ENCODE results near the gene NTRK2.

GRCh38 chr9:85056203-85056572, 386.7 kb downstream of the NTRK2 start:
- no peak for TF ChIP-seq EZH2 (IDR thresholded peaks at IDR 0.05; ENCODE audit: borderline replicate concordance)
- TF ChIP-seq, protein P1, sequence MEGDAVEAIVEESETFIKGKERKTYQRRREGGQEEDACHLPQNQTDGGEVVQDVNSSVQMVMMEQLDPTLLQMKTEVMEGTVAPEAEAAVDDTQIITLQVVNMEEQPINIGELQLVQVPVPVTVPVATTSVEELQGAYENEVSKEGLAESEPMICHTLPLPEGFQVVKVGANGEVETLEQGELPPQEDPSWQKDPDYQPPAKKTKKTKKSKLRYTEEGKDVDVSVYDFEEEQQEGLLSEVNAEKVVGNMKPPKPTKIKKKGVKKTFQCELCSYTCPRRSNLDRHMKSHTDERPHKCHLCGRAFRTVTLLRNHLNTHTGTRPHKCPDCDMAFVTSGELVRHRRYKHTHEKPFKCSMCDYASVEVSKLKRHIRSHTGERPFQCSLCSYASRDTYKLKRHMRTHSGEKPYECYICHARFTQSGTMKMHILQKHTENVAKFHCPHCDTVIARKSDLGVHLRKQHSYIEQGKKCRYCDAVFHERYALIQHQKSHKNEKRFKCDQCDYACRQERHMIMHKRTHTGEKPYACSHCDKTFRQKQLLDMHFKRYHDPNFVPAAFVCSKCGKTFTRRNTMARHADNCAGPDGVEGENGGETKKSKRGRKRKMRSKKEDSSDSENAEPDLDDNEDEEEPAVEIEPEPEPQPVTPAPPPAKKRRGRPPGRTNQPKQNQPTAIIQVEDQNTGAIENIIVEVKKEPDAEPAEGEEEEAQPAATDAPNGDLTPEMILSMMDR (IDR thresholded peaks at IDR 0.05; ENCODE audit: poor library complexity) = no peak
- no peak for TF ChIP-seq EZH2phosphoT487 (IDR thresholded peaks at IDR 0.05; ENCODE audit: low read depth, severe bottlenecking, unreplicated experiment)

All from hepatocyte (in vitro differentiated cells).